ENCODE results near the gene TTLL3.
"Not testable (repeated sequence)": the region's sequence is repeated elsewhere in the genome, so short reads cannot be mapped to it uniquely, and the experiment has no call there.

TTLL3 gene

DNA sequence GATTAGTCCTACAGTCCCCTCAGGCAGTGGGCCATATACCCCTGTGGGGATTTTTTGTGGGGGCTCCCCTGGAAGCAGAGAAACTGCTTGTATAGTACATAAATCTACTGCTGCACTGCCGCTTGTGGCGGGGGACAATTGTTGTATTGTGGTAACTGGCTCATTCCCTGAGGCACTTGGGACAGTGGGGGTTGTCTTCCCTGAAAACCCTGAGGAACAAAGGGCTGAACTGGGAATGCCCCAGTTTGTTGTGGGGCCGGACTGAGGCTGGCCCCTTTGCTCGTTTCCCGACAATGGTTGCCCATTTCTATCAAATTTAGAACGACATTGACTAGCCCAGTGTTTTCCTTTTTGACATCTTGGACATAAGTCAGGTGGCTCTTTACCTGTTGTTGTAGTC lies 41.3 kb downstream of the TTLL3 start:
- not testable (repeated sequence) for H3K27ac ChIP-seq (ENCODE audit: low read depth in 2 of 2, low read length in 2 of 2); H3K4me3 ChIP-seq (ENCODE audit: low read length in 2 of 2)

DNA sequence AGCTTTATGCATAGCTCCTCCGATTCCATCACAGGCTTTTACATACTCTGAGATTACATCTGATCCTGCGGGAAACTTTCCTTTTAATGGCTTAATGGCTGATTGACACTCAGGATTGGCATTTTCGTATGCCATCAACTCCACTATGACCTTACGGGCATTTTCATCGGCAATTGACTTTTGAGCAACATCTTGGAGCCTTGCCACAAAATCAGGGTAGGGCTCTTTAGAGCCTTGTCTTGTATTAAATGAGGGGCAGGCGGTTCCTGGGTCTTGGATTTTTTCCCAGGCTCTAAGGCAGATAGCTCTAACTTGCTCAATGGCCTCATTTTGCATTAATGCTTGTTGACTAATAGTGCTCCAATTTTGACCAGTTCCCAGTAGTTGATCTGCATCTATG lies 41.9 kb downstream of the TTLL3 start:
- not testable (repeated sequence) for H3K9me3 ChIP-seq (ENCODE audit: control insufficient read depth in 2 of 2, low read length in 2 of 2); H3K36me3 ChIP-seq (ENCODE audit: control insufficient read depth in 2 of 2, insufficient read depth in 2 of 2, low read length in 2 of 2); H3K27ac ChIP-seq (ENCODE audit: low read depth in 2 of 2, low read length in 2 of 2); H3K27me3 ChIP-seq (ENCODE audit: control insufficient read depth in 2 of 2, insufficient read depth in 2 of 2, low read length in 2 of 2); H3K4me3 ChIP-seq (ENCODE audit: low read length in 2 of 2); H3K9ac ChIP-seq (ENCODE audit: low read depth in 1 of 2, low read length in 2 of 2); H3K4me1 ChIP-seq (ENCODE audit: control insufficient read depth in 2 of 2, insufficient read depth in 2 of 2, low read length in 2 of 2)

More for the DNA sequence above, 41.3 kb downstream of the TTLL3 start:
- H3K27me3 ChIP-seq (ENCODE audit: control insufficient read depth in 2 of 2, insufficient read depth in 2 of 2, low read length in 2 of 2); H3K4me1 ChIP-seq (ENCODE audit: control insufficient read depth in 2 of 2, insufficient read depth in 2 of 2, low read length in 2 of 2); H3K36me3 ChIP-seq (ENCODE audit: control insufficient read depth in 2 of 2, insufficient read depth in 2 of 2, low read length in 2 of 2); H3K9ac ChIP-seq (ENCODE audit: low read depth in 1 of 2, low read length in 2 of 2); H3K9me3 ChIP-seq (ENCODE audit: control insufficient read depth in 2 of 2, low read length in 2 of 2): not testable (repeated sequence)

DNA sequence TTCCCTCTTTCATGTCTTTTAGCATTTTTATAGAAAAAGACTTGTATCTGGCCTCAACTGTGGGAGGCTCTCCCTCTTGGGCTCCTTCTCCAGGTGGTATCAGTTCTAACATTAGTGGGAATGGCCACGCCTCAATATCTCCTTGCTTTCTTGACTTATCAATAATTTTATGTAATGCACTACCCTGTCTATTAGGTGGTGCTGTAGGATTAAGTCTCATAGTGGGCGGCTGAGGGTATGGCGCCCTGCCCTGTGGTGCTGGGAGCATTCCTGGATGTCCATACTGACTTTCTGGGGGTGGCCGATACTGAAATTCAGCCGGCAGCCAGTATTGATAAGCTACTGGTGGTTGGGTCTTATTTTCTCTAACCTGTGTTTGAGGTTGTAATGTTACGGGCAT lies 42.5 kb downstream of the TTLL3 start:
- H3K27ac ChIP-seq (ENCODE audit: low read depth in 2 of 2, low read length in 2 of 2), result no peak overlapping the region
- no peak overlapping the region for H3K9ac ChIP-seq (ENCODE audit: low read depth in 1 of 2, low read length in 2 of 2)
- H3K4me3 ChIP-seq (ENCODE audit: low read length in 2 of 2), result no peak overlapping the region
- no peaks in the 10 kb centered on the region for H3K36me3 ChIP-seq (ENCODE audit: control insufficient read depth in 2 of 2, insufficient read depth in 2 of 2, low read length in 2 of 2)
- no peaks in the 10 kb centered on the region for H3K9me3 ChIP-seq (ENCODE audit: control insufficient read depth in 2 of 2, low read length in 2 of 2)
- no peaks in the 10 kb centered on the region for H3K4me1 ChIP-seq (ENCODE audit: control insufficient read depth in 2 of 2, insufficient read depth in 2 of 2, low read length in 2 of 2)
- no peaks in the 10 kb centered on the region for H3K27me3 ChIP-seq (ENCODE audit: control insufficient read depth in 2 of 2, insufficient read depth in 2 of 2, low read length in 2 of 2)

DNA sequence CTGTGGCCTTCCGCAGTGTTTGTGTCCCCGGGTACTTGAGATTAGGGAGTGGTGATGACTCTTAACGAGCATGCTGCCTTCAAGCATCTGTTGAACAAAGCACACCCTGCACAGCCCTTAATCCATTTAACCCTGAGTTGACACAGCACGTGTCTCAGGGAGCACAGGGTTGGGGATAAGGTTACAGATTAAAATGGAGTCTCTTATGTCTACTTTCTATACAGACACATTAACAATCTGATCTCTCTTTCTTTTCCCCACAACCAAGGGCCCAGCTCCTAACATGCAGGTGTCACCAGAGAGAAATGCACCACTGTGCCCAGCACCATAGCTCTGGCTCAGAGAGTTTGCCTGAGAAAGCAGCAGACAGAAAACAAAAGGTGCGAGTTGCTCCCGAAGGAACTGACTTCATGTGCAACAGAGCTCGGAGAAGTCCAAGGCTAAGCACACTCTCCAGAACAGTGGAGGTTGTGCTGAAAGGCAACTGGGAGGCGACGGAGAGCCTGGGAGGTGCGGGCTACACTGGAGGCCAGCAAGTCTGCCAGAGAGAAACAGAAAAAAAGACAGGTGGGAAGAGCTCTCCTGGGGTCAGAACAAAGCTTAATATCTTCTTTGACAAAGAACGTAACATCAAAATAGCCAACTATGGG lies 44.4 kb downstream of the TTLL3 start:
- H3K9ac ChIP-seq (ENCODE audit: low read depth in 1 of 2, low read length in 2 of 2); H3K4me3 ChIP-seq (ENCODE audit: low read length in 2 of 2); H3K27ac ChIP-seq (ENCODE audit: low read depth in 2 of 2, low read length in 2 of 2): not testable (repeated sequence)

DNA sequence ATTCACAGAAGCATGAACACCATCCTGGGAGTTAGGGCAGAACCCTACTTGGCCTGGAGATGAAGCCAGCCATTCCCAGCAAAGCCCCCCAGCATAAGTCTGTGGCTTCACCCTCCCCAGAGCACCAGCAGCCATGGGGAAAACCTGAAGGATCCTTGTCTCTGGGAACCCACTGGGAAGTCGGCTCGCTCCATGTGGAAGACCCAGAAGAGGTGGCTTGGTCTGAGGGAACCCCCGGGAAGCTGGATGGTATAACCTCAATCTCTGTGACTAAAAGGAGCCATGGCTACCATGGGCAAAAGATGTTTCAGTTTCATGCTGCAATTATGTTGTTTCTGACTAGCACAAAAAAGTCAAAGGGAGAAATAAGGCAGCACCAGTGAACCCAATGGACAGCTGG lies 45.5 kb downstream of the TTLL3 start:
- H3K9me3 ChIP-seq (ENCODE audit: control insufficient read depth in 2 of 2, low read length in 2 of 2), result no peaks in the 10 kb centered on the region
- H3K4me1 ChIP-seq (ENCODE audit: control insufficient read depth in 2 of 2, insufficient read depth in 2 of 2, low read length in 2 of 2), result no peaks in the 10 kb centered on the region
- no peaks in the 10 kb centered on the region for H3K36me3 ChIP-seq (ENCODE audit: control insufficient read depth in 2 of 2, insufficient read depth in 2 of 2, low read length in 2 of 2)
- H3K27me3 ChIP-seq (ENCODE audit: control insufficient read depth in 2 of 2, insufficient read depth in 2 of 2, low read length in 2 of 2), result no peaks in the 10 kb centered on the region
- no peak overlapping the region for H3K27ac ChIP-seq (ENCODE audit: low read depth in 2 of 2, low read length in 2 of 2)
- H3K4me3 ChIP-seq (ENCODE audit: low read length in 2 of 2), result no peak overlapping the region
- H3K9ac ChIP-seq (ENCODE audit: low read depth in 1 of 2, low read length in 2 of 2), result no peak overlapping the region

More for the DNA sequence above, 44.4 kb downstream of the TTLL3 start:
- not testable (repeated sequence) for H3K27me3 ChIP-seq (ENCODE audit: control insufficient read depth in 2 of 2, insufficient read depth in 2 of 2, low read length in 2 of 2); H3K9me3 ChIP-seq (ENCODE audit: control insufficient read depth in 2 of 2, low read length in 2 of 2); H3K4me1 ChIP-seq (ENCODE audit: control insufficient read depth in 2 of 2, insufficient read depth in 2 of 2, low read length in 2 of 2); H3K36me3 ChIP-seq (ENCODE audit: control insufficient read depth in 2 of 2, insufficient read depth in 2 of 2, low read length in 2 of 2)

DNA sequence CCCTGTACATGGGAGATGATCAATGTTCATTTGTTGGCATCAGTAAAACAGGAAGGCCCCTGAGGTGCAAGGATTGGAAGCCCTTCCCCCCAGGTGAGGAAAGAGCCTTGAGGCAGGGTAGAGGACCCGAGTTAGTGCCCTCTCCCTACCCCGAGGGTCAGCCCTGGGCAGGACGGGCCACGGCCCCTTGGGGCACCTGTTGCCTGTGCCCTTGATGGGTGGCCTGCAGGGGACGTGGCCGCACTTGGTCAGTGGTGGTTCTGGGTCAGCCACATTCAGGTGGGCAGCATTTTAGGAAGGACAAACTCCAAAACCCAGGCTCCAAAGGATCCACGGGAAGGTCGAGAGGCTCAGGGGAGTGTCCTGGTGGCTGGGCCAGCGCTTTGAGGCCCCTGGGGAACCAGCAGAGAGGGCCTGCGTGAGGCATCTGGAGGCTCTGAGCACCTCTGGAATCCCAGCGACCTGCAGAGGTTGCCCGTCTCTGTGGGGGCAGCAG lies 49.5 kb downstream of the TTLL3 start:
- no peak overlapping the region for H3K9ac ChIP-seq (ENCODE audit: low read depth in 1 of 2, low read length in 2 of 2)
- no peaks in the 10 kb centered on the region for H3K9me3 ChIP-seq (ENCODE audit: control insufficient read depth in 2 of 2, low read length in 2 of 2)
- no peaks in the 10 kb centered on the region for H3K36me3 ChIP-seq (ENCODE audit: control insufficient read depth in 2 of 2, insufficient read depth in 2 of 2, low read length in 2 of 2)
- no peak overlapping the region for H3K27ac ChIP-seq (ENCODE audit: low read depth in 2 of 2, low read length in 2 of 2)
- no peak overlapping the region for H3K4me3 ChIP-seq (ENCODE audit: low read length in 2 of 2)
- no peaks in the 10 kb centered on the region for H3K27me3 ChIP-seq (ENCODE audit: control insufficient read depth in 2 of 2, insufficient read depth in 2 of 2, low read length in 2 of 2)
- peaks cover 0 to 4% of the 10 kb centered on the region in 2 donors for H3K4me1 ChIP-seq (ENCODE audit: control insufficient read depth in 2 of 2, insufficient read depth in 2 of 2, low read length in 2 of 2)

DNA sequence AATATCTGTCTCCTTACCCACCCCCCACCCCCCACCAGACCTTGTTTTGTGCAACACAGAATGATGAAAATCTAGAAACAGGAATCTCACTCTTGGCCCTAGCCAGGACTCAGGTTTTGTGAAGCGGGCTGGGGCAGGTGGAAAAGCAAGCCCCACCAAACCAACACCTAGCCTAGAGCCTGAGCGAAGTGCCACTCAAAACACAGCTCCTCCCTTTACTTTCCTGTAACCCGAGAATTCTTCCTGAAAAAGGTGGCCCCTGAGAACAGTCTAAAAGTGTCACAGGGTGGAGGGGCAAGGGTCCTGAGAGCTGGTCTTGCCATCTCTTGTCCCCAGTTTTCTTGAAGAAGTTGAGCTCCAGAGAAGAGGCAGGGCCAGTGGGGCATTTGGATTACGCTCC lies 51.1 kb downstream of the TTLL3 start:
- Histone ChIP-seq H3K9me3 (ENCODE audit: control insufficient read depth in 2 of 2, low read length in 2 of 2) (no peaks in the 10 kb centered on the region), H3K27me3 (ENCODE audit: control insufficient read depth in 2 of 2, insufficient read depth in 2 of 2, low read length in 2 of 2) (no peaks in the 10 kb centered on the region), H3K4me3 (ENCODE audit: low read length in 2 of 2) (no peak overlapping the region), H3K4me1 (ENCODE audit: control insufficient read depth in 2 of 2, insufficient read depth in 2 of 2, low read length in 2 of 2) (peaks cover 0 to 4% of the 10 kb centered on the region in 2 donors), H3K9ac (ENCODE audit: low read depth in 1 of 2, low read length in 2 of 2) (no peak overlapping the region), H3K27ac (ENCODE audit: low read depth in 2 of 2, low read length in 2 of 2) (no peak overlapping the region), H3K36me3 (ENCODE audit: control insufficient read depth in 2 of 2, insufficient read depth in 2 of 2, low read length in 2 of 2) (no peaks in the 10 kb centered on the region)

DNA sequence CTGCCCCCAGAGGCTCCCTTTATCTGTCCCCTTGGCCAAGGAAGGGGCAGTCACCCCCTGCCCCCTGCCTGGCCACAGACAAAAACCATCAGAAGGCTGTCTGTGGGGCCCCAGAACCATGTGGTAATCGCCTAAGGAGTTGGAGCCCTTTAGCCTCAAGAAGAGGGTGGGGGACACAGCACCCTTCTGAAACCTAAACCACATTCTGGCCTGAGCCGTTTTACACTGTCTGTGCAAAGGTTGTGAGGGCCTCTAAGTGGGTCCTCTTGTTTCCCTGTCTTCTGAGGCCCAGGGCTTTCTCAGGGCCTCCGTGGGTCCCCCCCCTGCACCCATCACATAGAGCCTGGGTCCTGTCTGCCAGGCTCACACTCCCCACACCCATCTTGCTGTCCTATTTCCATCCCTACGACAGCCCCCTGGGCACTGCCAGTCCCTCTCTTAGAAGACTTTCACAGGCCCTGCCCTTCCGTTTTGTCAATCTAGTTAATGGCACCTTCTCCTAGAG lies 51.6 kb downstream of the TTLL3 start:
- H3K27ac ChIP-seq (ENCODE audit: low read depth in 2 of 2, low read length in 2 of 2), result no peak overlapping the region
- no peaks in the 10 kb centered on the region for H3K36me3 ChIP-seq (ENCODE audit: control insufficient read depth in 2 of 2, insufficient read depth in 2 of 2, low read length in 2 of 2)
- H3K4me3 ChIP-seq (ENCODE audit: low read length in 2 of 2), result no peak overlapping the region
- H3K4me1 ChIP-seq (ENCODE audit: control insufficient read depth in 2 of 2, insufficient read depth in 2 of 2, low read length in 2 of 2), result peaks cover 0 to 4% of the 10 kb centered on the region in 2 donors
- H3K9me3 ChIP-seq (ENCODE audit: control insufficient read depth in 2 of 2, low read length in 2 of 2), result no peaks in the 10 kb centered on the region
- H3K9ac ChIP-seq (ENCODE audit: low read depth in 1 of 2, low read length in 2 of 2), result no peak overlapping the region
- H3K27me3 ChIP-seq (ENCODE audit: control insufficient read depth in 2 of 2, insufficient read depth in 2 of 2, low read length in 2 of 2), result no peaks in the 10 kb centered on the region

DNA sequence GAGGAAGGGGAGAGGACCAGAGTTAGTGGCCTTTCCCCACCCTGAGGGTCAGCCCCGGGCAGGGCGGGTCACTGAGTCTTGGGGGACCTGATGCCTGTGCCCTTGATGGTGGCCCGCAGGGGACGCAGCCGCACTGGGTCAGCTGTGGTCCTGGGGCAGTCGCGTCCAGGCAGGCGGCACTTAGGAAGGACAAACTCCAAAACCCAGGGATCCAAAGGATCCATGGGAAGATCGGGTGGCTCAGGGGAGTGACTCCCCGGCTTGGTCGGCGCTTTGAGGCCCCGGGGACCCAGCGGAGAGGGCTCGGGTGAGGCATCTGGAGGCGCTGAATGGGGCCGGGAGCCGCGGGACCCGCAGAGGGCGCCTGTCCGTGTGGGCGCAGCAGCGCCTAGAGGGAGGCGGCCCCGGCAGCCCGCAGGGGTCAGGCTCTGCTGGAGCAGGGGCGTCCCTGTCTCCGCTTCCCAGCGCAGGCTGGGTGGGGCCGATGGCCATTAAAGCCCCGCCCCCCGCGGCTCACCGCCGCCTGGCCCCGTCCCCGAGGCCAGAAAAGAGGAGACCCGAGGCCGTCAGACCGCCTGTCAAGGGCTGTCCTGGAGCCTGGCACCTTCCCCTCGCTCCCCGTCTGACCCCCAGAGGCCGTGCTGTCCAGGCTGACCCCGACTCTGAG lies 52.5 kb downstream of the TTLL3 start:
- peak overlapping the region; percentile 48 to 52 for H3K4me3 ChIP-seq (ENCODE audit: low read length in 2 of 2)
- peak overlapping the region in 1 of 2 donors; percentile 65 for H3K9ac ChIP-seq (ENCODE audit: low read depth in 1 of 2, low read length in 2 of 2)
- H3K4me1 ChIP-seq (ENCODE audit: control insufficient read depth in 2 of 2, insufficient read depth in 2 of 2, low read length in 2 of 2), result peaks cover 0 to 4% of the 10 kb centered on the region in 2 donors
- peak overlapping the region in 1 of 2 donors; percentile 38 for H3K27ac ChIP-seq (ENCODE audit: low read depth in 2 of 2, low read length in 2 of 2)
- no peaks in the 10 kb centered on the region for H3K9me3 ChIP-seq (ENCODE audit: control insufficient read depth in 2 of 2, low read length in 2 of 2)
- H3K36me3 ChIP-seq (ENCODE audit: control insufficient read depth in 2 of 2, insufficient read depth in 2 of 2, low read length in 2 of 2), result no peaks in the 10 kb centered on the region
- no peaks in the 10 kb centered on the region for H3K27me3 ChIP-seq (ENCODE audit: control insufficient read depth in 2 of 2, insufficient read depth in 2 of 2, low read length in 2 of 2)

DNA sequence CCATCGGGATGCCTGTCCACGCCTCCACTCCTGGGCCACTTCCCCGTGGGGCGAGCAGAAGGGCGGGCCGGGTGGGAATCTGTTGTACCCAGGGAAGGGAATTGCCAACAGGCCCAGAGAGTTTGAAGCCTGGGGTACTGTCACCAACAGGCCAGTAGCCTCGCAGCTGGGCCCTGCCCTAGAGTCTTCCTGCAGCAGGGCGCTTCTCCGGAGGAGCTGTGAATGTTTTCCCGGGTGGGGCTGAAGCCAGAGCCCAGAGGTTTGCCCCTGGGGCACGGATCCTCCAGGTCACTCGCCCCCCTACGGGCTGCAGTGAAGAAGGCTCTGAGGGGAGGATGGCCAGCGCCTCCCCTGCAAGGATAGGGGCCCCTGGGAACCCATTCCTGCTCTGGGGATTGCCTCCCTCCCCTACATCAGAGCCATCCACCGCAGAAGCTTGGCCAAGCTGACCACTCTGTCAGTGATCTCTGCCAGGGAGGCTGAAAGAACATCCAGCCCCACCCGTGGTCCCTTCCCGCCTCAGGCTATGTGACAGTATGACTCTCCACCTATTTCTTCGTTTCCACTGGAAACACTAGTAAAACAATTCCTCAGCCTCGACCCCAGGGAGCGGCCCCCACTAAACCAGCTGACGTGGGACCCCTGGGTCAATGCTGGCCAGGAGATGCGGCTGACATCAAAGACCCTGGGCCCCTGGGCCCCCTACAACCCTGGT lies 53.2 kb downstream of the TTLL3 start:
- H3K27me3 ChIP-seq (ENCODE audit: control insufficient read depth in 2 of 2, insufficient read depth in 2 of 2, low read length in 2 of 2), result no peaks in the 10 kb centered on the region
- H3K9ac ChIP-seq (ENCODE audit: low read depth in 1 of 2, low read length in 2 of 2), result peak overlapping the region in 1 of 2 donors; percentile 65
- H3K4me3 ChIP-seq (ENCODE audit: low read length in 2 of 2), result peak overlapping the region; percentile 48 to 52
- H3K36me3 ChIP-seq (ENCODE audit: control insufficient read depth in 2 of 2, insufficient read depth in 2 of 2, low read length in 2 of 2), result no peaks in the 10 kb centered on the region
- no peaks in the 10 kb centered on the region for H3K9me3 ChIP-seq (ENCODE audit: control insufficient read depth in 2 of 2, low read length in 2 of 2)
- H3K4me1 ChIP-seq (ENCODE audit: control insufficient read depth in 2 of 2, insufficient read depth in 2 of 2, low read length in 2 of 2), result peaks cover 0 to 4% of the 10 kb centered on the region in 2 donors
- no peak overlapping the region for H3K27ac ChIP-seq (ENCODE audit: low read depth in 2 of 2, low read length in 2 of 2)

Measured in mucosa of rectum (tissue), 2 donors.